Left kidney (tissue), 2 donors: ENCODE measurements around the gene ARHGEF4. TPM values are rescaled to one million over a fixed set of nuclear protein-coding genes. Genes with fewer than 3 reads are reported as not detected.

Experiments
- DNase-seq: peaks from one replicate; pipeline ENCODE4 v3.0.0-alpha.2; 2013
- polyA plus RNA-seq: library from polyadenylated mRNA; unstranded; fragments of 120-200 nt; gene quantifications from one replicate; pipeline ENCODE4 v1.2.1, GENCODE V29; 2013; ENCODE audit not compliant: insufficient read length

The ARHGEF4 gene
- polyA plus RNA-seq, 1 donor: 6.6 TPM

DNA sequence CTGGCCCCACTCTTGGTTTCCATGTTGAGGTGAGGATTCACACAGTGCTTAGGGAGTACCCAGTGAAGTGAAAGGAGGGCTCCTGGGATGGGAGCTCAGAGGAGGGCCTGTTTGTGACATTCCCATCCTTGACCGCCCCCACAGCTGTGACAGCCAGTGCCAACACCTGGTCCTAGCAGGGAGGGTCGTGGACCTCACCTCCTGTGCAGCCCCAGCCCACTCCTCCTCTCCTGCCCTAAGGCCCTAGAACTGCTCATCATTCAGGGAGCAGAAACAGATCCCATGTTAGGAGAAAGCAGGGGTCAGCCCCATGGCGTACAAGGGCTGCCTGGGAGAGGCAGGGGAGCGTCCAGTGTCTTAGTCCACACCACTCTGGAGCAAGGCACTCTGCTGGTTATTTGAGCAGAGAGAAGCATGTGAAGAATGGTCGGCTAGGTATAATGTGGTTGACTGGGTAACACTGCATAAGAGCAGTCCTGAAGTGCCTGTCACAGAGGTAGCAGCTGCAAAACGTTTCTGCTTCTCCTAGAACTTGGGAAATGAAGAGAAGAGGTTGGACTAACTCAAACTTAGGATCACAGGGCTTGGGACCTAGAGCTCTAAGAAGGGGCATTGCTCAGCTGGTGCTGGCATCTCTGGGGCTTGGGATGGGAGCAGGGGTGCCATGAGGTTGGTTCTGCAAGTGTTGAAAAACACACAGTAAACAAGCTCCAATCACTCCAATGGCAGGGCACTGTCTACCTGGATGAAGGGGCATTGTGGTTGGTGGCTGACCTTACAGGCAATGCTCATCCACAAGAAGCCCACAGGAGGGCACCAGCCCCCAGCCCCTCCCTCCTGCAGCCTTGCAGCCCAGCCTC is 200.9 kb downstream of the ARHGEF4 start:
- DNase-seq: no peak

DNA sequence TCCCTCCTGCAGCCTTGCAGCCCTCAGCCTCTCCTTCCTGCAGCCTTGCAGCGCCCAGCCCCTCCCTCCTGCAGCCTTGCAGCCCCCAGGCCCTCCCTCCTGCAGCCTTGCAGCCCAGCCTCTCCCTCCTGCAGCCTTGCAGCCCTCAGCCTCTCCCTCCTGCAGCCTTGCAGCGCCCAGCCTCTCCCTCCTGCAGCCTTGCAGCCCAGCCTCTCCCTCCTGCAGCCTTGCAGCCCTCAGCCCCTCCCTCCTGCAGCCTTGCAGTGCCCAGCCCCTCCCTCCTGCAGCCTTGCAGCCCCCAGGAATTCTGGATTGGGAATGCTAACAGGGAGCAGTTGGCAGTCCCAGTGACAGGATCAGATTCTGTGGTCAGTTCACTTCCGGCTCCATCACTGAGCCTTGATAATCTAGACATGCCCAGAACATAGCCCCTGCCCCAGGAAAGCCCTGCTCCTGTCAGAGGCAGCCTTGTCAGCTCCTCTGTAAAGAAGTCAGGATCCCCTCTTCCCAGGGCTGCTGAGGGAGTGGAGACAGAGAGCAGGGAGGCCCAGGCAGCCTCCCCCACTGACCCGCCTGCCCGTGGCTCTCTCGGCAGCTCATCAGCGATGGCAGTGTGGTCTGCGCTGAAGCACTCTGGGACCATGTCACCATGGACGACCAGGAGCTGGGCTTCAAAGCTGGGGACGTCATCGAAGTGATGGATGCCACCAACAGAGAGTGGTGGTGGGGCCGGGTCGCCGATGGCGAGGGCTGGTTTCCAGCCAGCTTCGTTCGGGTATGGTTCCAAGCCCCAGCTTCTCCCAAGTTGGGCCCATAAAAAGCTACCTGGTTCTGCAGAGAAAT is 201.8 kb downstream of the ARHGEF4 start:
- DNase-seq: no peak

DNA sequence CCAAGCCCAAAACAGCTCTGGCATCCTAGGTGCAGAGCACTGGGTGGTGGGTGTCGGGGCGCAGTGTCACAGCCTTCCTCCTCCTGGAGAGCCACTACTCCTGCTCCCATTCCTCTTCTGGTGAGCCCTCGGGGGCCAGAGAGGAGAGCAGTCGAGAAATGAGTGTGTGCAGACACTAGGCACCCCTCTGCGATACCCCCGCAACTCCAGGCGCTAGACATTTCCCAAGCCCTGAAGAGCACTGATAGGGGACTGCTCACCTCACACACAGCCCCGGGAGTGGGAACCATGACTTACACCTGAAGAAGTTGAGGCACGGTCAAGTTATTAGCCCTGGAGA is 202.4 kb downstream of the ARHGEF4 start:
- DNase-seq: no peak

DNA sequence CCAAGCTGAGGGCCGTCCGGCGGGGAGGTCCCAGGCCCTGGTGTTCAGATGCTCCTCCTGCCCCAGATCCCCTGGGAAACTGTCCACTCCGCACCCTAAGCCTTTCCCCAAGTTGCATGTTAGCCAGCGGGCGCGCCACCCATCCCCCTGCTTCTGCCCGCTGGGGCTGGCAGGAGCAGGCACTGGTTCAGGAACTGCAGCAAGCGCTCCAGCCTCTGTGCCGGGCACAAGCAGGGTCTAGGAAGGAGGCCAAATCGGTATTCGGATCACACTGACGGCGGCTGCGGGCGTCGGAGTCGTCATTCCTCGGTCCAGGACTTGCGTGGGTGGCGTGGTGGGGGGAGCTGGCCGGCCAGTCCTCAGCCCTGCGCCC is 202.8 kb downstream of the ARHGEF4 start:
- DNase-seq: no peak

DNA sequence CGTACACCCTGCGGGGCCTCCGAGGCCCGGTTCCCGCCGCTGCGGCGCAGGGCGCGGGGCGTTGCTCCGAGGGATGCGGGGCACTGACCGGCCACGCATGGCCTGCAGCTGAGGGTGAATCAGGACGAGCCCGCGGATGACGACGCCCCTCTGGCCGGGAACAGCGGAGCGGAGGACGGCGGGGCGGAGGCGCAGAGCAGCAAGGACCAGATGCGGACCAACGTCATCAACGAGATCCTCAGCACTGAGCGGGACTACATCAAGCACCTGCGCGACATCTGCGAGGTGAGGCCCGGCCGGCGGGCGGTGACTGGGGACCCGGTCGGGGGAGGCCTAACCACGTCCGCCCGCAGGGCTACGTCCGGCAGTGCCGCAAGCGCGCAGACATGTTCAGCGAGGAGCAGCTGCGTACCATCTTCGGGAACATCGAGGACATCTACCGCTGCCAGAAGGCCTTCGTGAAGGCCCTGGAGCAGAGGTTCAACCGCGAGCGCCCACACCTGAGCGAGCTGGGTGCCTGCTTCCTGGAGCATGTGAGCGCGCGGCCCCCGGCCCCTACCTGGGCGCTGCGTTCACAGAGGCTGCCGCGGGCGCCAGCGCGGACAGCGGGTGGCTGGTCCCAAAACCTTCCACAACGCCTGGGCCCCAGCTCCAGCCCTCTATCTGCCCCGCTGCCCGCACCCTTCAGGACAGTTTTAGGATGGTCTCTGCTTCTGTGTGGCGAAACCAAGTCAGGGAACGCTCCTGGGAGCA is 203.4 kb downstream of the ARHGEF4 start:
- no peak for DNase-seq

DNA sequence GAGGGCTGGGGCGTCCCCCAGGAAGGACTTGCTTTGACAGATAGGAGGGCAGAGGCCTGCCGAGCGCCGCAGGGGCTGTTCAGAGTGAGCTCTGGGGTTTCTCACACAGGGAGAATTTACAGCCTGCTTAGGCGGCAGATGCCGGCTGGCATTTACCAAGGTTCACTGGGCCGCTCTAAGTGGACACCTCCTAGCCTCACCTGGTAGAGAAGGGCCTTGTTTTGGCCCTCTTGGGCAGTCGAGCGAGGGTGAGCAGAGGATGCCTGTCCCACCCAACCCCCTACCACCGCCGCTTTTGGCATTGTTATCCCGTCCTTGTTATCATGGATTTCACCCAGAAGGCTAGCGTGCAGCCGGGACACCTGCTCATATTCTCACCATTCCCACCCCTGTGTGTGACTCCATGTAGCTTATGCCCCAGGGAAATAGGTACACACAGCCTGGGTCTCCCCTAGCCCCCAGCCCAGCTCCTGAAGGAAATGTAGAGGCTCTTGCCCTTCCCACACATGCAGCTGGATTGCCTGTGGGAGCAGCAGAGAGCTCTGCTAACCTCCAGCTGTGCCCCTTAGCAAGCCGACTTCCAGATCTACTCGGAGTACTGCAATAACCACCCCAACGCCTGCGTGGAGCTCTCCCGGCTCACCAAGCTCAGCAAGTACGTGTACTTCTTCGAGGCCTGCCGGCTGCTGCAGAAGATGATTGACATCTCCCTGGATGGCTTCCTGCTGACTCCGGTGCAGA is 204.1 kb downstream of the ARHGEF4 start:
- no peak for DNase-seq

DNA sequence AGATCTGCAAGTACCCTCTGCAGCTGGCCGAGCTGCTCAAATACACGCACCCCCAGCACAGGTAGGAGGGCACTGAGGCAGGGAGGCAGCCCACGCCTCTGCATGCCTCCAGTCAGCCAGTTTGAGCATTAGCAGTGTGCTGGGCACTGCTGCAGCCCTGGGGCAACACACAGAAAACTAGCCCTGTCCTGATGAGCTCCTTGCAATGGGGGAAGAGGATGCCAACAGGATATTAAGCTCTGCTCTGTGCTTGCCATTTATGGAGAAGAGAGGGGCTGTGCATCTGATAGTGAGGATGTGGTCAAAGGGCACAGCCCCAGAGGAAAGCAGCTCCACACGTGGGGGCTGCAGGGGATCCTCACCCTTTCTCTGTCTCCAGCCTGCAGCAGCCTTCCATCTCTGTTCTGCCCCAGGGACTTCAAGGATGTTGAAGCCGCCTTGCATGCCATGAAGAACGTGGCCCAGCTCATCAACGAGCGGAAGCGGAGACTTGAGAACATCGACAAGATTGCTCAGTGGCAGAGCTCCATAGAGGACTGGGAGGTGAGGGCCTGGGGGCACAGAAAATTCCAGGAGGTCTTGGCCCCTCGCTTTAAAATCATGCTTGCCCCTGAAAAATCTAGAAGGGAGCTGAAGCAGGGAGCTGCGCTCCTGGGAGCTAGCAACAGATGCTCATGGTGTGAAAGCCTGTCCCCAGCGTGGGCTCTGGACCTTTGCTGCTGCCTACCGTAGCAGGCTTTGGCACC is 204.9 kb downstream of the ARHGEF4 start:
- no peak for DNase-seq

DNA sequence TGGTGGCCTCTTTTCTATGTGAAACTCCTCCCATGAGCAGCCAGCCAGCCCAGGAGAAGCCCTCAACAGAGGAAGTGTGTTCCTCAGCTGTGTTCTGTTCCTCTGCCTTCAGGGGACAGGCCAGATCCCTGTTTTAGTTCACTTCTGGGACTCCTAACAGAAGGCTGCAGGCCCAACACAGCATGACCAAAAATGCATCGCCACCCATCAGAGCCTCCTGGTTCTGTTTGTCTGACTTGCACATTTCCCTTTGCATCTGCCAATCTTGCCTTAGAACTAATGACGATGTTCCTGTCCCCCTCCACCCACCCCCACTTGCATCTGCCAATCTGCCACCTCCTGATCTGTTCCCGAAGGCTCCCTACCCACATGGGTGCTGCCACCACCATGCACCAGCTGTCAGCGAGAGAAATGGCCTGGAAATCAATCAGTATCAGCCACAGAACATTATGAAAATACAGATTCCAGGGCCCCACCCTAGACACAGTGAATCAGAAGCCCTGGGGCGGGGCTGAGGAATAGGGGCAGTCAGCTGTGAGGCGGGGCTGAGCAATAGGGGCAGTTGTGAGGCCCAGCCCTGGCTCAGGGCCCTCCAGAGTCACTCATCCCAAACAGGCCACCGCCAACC is 205.5 kb downstream of the ARHGEF4 start:
- no peak for DNase-seq

DNA sequence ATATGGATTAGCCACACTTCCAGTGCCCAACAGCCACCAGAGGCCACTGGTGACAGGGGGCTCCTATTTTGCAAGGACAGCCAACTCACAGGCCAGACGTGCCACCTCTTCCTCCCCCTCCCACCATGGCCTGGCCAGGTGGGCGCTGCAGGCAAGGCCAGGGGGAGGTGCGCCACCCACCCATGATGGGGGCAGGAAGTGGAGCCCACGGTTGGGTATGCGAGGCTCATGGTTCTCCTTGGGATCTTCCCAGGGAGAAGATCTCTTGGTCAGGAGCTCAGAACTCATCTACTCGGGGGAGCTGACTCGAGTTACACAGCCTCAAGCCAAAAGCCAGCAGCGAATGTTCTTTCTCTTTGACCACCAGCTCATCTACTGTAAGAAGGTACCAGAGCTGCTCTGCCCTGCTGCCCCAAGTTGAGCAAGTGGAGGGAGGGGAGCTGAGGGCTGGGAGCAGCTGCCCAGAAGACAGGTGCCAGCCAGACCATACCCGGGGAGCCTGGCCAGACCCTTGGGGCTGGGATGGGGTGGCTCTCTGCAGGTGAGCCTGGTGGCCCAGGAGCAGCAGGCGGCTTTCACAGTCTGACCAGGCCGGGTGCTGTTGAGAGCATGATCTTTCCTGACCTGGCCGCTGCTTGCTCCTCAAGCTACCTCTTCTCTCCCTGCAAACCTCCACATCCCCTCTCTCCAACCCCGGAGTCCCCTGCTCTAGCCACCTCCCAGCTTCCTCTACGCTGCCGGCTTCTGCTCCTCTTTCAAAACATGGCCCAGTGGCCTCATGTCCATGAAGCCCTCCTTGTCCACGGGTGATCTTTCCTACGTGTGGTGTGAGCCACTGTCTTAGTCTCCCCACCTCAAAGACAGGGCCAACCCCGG is 206.7 kb downstream of the ARHGEF4 start:
- no peak for DNase-seq

DNA sequence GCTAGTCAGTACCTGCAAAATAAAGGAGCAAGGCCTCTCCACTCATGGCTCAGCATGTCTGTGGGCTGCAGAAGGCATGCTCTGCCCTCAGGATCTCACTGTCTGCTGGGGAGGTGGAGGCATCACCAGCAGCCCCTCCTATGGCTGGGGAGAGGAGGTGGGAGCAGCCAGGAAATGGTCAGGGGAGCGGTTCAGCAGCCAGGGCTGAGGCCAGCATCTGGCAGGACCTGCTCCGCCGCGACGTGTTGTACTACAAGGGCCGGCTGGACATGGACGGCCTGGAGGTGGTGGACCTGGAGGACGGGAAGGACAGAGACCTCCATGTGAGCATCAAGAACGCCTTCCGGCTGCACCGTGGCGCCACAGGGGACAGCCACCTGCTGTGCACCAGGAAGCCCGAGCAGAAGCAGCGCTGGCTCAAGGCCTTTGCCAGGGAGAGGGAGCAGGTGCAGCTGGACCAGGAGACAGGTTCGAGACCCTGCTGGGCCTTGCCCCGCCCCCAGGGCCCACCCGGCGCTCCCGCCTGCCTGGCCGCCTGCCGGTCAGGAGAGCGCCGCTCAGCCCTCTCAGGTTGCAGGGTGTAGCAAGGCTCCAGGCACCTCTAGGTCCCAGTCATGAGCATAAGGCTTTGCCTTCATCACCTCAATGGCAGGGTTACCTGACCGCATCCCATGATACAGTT is 207.5 kb downstream of the ARHGEF4 start:
- no peak for DNase-seq

DNA sequence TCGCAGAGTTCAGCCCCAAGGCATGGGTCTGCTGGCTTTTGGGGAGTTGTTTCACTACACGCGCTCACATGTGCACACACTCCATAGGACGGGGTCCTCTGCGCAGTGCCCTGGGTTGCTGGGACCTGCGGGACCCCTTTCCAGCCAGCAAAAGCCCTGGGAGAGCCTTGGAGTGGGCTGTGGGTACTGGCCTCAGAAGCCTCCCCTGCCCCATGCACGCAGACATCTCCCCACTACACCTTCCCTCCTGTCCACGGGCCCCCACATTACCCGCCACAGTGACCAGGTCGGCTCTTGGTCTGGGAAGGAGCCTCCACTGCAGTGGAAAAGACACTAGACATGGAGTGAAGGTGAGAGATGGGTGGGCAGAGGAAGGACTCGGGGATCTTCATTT is 208.0 kb downstream of the ARHGEF4 start:
- DNase-seq: no peak

DNA sequence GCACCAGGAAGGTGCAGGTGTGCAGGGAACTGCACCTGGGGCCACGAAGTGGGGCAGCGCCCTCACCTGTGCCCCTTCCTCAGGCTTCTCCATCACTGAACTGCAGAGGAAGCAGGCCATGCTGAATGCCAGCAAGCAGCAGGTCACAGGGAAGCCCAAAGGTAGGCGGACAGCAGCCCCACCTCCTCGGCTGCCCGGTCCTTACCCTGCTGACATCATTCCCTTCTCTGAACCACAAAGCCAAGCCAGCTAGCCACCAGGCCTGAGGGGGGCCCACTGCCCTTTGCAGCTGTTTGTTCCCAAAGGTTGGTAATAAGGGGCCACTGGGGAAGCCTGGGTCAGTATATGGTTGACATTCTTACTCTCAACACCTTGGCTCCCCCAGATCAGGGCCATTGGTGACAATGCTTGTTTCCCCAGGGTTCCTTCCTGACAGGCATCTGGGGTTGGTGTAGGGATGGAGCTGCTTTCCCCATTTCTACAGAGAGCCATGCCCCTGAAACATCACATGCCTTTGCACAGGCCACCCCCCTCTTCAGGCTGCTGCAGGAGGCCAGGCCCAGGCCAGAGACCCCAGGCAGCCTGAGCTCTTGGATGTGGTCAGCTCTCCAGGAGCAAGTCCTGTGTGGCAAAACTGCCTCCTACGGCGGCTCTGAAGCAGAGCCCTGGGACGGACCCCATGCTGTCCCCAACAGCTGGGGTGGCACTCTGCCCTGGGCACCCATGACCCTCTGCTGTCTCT is 208.7 kb downstream of the ARHGEF4 start:
- no peak for DNase-seq

DNA sequence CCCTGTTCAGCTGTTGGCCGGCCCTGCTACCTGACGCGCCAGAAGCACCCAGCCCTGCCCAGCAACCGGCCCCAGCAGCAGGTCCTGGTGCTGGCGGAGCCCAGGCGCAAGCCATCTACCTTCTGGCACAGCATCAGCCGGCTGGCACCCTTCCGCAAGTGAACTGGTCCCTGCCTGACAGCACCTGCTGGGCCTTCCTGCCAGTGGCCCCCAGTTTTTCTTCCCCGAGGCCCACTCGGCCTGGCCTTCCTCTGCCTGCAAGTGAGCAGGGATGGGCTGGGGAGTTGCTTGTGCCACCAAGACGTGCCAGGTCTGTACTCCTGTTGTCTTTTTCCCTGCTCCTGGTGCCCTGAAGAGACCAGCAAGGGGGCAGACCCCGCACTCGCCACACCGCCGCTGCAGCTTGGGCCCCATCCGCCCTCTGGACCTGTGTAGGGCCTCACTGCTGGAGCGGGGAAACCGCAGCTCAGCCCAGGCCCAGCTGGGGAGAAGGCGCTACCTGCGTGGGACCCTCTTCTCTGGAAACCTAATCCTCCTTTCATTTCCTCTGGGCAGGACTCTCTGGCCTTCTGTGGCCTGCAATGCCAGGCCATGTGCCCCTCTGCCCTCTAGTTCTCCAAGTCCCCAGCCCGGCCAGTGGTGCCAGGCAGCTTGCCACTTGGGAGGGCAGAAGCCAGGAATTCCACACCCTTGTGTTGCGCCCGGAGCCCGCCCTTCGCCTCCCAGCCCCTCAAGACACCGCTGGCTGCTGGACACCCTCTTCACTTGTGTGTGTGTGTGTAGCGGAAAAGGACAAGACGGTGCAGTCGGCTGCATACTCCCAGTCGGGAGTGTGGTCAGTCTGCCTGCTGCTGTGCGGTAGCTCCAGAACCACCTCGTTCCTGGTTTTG is 209.6 kb downstream of the ARHGEF4 start:
- no peak for DNase-seq

DNA sequence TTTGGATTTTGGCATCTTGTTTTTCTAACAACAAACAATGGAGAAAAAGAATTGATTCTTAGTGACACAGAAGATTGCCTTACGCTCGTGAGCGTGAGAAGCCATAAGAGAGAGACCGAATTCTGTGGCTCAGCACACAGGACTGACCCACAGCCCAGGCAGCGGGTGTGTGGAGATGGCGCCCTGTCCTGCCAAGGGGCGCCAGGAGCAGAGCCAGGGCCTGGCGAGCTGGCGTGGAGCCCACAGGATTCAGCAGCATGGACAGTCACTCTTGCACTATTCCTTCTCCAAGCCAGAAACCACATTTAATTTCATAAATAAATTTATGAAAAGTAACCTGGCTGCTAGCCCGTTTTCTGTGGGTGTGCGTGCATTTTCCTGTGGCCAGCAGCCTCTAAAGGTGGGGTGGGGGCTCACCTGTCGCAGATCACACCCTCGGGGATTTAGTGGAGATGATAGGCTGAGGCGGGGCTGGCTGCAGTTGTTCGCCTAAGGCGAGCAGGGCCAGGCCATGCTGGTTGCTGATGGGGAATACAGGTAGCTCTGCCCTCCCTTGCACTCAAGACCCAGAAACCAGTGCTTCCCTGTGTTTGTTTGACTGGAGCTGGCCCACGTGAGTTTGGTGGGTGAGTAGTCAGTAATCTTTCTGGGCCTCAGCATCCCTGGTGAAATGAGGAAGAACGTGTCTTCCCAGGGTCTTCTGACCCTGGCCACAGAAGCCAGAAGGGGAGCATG is 210.4 kb downstream of the ARHGEF4 start:
- no peak for DNase-seq

DNA sequence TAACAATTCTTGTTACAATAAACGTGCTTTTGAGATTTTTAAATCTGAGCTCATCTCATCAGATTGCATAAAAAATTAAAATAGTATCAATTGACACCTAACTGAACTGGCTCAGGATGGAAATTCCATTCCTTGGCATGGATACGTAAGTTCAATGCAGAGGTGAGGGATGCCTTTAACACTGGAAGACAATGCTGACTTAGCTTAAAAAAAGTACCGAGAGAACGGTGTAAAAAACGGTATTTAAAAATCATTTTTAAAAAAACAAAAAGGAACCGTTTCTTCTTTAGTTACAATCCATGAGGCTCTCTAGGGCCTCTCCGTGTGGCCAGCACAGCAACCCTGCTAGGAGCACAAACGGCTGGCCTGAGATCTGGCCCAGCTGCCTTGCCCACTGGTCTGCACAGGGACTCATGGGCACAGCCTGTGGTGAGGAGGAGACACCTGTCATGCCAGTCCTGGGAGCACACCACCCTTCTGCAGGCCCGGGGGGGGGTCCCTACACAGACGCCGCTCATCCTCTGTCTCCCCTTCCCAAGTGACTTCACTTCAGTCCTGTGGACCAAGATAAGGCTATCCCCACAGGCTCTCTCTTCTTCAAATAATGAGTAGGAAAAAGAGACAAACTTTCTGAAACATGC is 211.3 kb downstream of the ARHGEF4 start:
- no peak for DNase-seq

DNA sequence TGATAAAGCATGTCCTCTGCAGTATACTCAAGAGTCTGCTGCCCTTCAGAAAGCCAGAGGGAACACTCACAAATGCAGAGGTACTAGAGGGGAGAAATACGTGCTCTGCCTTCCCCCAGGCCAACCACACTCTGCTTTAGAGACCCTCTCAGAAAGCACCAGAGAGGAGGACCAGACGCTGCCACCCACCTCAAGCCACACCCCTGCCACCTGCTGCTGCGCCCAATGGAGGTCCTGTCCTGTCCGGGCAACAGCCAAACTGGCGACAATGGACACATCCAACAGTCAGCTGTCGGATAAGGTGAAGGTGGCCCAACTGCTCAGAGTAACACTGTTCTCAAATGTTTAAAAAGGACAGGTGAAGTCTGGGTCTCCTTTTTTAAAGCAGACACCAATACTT is 211.9 kb downstream of the ARHGEF4 start:
- DNase-seq: no peak
